ENCODE results near the gene GNPTG.
"Not testable (repeated sequence)": the region's sequence is repeated elsewhere in the genome, so short reads cannot be mapped to it uniquely, and the experiment has no call there.

DNA sequence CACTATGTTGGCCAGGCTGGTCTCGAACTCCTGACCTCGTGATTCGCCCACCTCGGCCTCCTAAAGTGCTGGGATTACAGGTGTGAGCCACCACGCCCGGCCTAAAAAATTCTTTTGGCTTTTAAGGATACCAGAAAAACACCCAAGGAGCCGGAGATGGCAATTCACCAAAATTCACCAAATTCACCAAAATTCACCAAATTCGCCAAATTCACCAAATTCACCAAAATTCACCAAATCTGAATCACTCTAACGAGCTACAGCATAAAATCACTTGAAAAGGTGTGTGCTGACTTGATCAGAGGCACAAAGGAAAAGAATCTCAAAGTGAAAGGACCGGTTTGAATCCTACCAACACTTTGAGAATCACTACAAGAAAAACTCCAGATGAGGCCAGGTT lies 22.8 kb upstream of the GNPTG start:
- TF ChIP-seq, protein P1, sequence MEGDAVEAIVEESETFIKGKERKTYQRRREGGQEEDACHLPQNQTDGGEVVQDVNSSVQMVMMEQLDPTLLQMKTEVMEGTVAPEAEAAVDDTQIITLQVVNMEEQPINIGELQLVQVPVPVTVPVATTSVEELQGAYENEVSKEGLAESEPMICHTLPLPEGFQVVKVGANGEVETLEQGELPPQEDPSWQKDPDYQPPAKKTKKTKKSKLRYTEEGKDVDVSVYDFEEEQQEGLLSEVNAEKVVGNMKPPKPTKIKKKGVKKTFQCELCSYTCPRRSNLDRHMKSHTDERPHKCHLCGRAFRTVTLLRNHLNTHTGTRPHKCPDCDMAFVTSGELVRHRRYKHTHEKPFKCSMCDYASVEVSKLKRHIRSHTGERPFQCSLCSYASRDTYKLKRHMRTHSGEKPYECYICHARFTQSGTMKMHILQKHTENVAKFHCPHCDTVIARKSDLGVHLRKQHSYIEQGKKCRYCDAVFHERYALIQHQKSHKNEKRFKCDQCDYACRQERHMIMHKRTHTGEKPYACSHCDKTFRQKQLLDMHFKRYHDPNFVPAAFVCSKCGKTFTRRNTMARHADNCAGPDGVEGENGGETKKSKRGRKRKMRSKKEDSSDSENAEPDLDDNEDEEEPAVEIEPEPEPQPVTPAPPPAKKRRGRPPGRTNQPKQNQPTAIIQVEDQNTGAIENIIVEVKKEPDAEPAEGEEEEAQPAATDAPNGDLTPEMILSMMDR (IDR thresholded peaks at IDR 0.05): not testable (repeated sequence)
- TF ChIP-seq EZH2 (IDR thresholded peaks at IDR 0.05): not testable (repeated sequence)
